ENCODE data around the gene PCYOX1L.

Gene PCYOX1L

GRCh38 chr5:149333711-149334443 lies 24.0 kb upstream of the PCYOX1L start:
- no peak for DNase-seq (ENCODE audit: low read depth in 2 of 3, low spot score in 2 of 3)

GRCh38 chr5:149337736-149338135 lies 20.1 kb upstream of the PCYOX1L start:
- no peak for DNase-seq (ENCODE audit: low read depth in 2 of 3, low spot score in 2 of 3)

- no peak for DNase-seq (ENCODE audit: low read depth in 2 of 3, low spot score in 2 of 3)
Measured at GRCh38 chr5:149338364-149338763, 19.5 kb upstream of the PCYOX1L start.

GRCh38 chr5:149340920-149341319 lies 16.9 kb upstream of the PCYOX1L start:
- no peak for DNase-seq (ENCODE audit: low read depth in 2 of 3, low spot score in 2 of 3)

GRCh38 chr5:149341876-149342275 lies 16.0 kb upstream of the PCYOX1L start:
- DNase-seq (ENCODE audit: low read depth in 2 of 3, low spot score in 2 of 3) = no peak

- no peak for DNase-seq (ENCODE audit: low read depth in 2 of 3, low spot score in 2 of 3)
Measured at GRCh38 chr5:149344151-149344550, 13.7 kb upstream of the PCYOX1L start.

- DNase-seq (ENCODE audit: low read depth in 2 of 3, low spot score in 2 of 3) = peak; percentile 68 to 90 (median 75)
Measured at GRCh38 chr5:149345147-149345891, 12.5 kb upstream of the PCYOX1L start, which contains the start of gene GRPEL2. GRPEL2 (plus strand) TSS chr5:149345499; CDS start chr5:149345540, 41 bp downstream.

- no peak for DNase-seq (ENCODE audit: low read depth in 2 of 3, low spot score in 2 of 3)
Measured at GRCh38 chr5:149345892-149346222, 12.0 kb upstream of the PCYOX1L start.

- DNase-seq (ENCODE audit: low read depth in 2 of 3, low spot score in 2 of 3) = no peak
Measured at GRCh38 chr5:149348518-149348917, 9.3 kb upstream of the PCYOX1L start.

GRCh38 chr5:149349382-149349781 lies 8.5 kb upstream of the PCYOX1L start:
- no peak for DNase-seq (ENCODE audit: low read depth in 2 of 3, low spot score in 2 of 3)

- DNase-seq (ENCODE audit: low read depth in 2 of 3, low spot score in 2 of 3) = no peak
Measured at GRCh38 chr5:149352169-149352568, 5.7 kb upstream of the PCYOX1L start.

- no peak for DNase-seq (ENCODE audit: low read depth in 2 of 3, low spot score in 2 of 3)
Measured at GRCh38 chr5:149353911-149354310, 3.9 kb upstream of the PCYOX1L start.

- no peak for DNase-seq (ENCODE audit: low read depth in 2 of 3, low spot score in 2 of 3)
Measured at GRCh38 chr5:149355688-149356087, 2.2 kb upstream of the PCYOX1L start.

- no peak for DNase-seq (ENCODE audit: low read depth in 2 of 3, low spot score in 2 of 3)
Measured at GRCh38 chr5:149356391-149356790, 1.5 kb upstream of the PCYOX1L start.

GRCh38 chr5:149358294-149358651 lies 427 bp downstream of the PCYOX1L start:
- no peak for DNase-seq (ENCODE audit: low read depth in 2 of 3, low spot score in 2 of 3)

- no peak for DNase-seq (ENCODE audit: low read depth in 2 of 3, low spot score in 2 of 3)
Measured at GRCh38 chr5:149358868-149359495, 1.1 kb downstream of the PCYOX1L start.

- no peak for DNase-seq (ENCODE audit: low read depth in 2 of 3, low spot score in 2 of 3)
Measured at GRCh38 chr5:149360272-149360671, 2.4 kb downstream of the PCYOX1L start.

GRCh38 chr5:149362541-149362940 lies 4.7 kb downstream of the PCYOX1L start:
- DNase-seq (ENCODE audit: low read depth in 2 of 3, low spot score in 2 of 3) = no peak

GRCh38 chr5:149363358-149363757 lies 5.5 kb downstream of the PCYOX1L start:
- no peak for DNase-seq (ENCODE audit: low read depth in 2 of 3, low spot score in 2 of 3)

GRCh38 chr5:149363936-149364335 lies 6.1 kb downstream of the PCYOX1L start:
- DNase-seq (ENCODE audit: low read depth in 2 of 3, low spot score in 2 of 3) = no peak

- no peak for DNase-seq (ENCODE audit: low read depth in 2 of 3, low spot score in 2 of 3)
Measured at GRCh38 chr5:149364719-149365118, 6.9 kb downstream of the PCYOX1L start.

- no peak for DNase-seq (ENCODE audit: low read depth in 2 of 3, low spot score in 2 of 3)
Measured at GRCh38 chr5:149365418-149365817, 7.6 kb downstream of the PCYOX1L start.
